Lower leg skin (tissue), 3 donors: ENCODE measurements around the gene CD200R1.

Experiments
- CTCF ChIP-seq, 3 donors: fragments of 450-650 bp; IDR thresholded peaks; one replicate each; pipeline ENCODE4 v1.5.1; 2016; ENCODE audit warnings: antibody characterized with exemption in 3 of 3, mild to moderate bottlenecking in 3 of 3, moderate library complexity in 2 of 3
- POLR2A ChIP-seq, 2 donors: fragments of 450-650 bp; IDR thresholded peaks; one replicate each; pipeline ENCODE4 v1.6.1; 2016 to 2017; ENCODE audit warnings: antibody characterized with exemption in 2 of 2, mild to moderate bottlenecking in 1 of 2, moderate library complexity in 1 of 2

- TF ChIP-seq CTCF (IDR thresholded peaks at IDR 0.05) (no peak), POLR2A (IDR thresholded peaks at IDR 0.05) (no peak)
Measured at GRCh38 chr3:113006359-113007056, 31.6 kb upstream of the CD200R1 start.
